Lower lobe of right lung (tissue), 2 donors: Measurements from ENCODE around the gene IKZF3. TPM values are rescaled to one million over a fixed set of nuclear protein-coding genes. Genes with fewer than 3 reads are reported as not detected.
A peak's percentile ranks its signal among the peaks of the same experiment; 100 is the strongest.

Experiments
- ATAC-seq, 2 donors: fragments of 200-7000 bp; cut with Tn5 transposase; one replicate each; pipeline ENCODE4 v1.9.1; 2020 to 2022; ENCODE audit warnings: mild to moderate bottlenecking in 2 of 2, moderate library complexity in 2 of 2
- DNase-seq: peaks from one replicate; pipeline ENCODE4 v3.0.0-alpha.2; 2020
- H3K27ac ChIP-seq: fragments of 200-600 bp; one replicate; pipeline ENCODE4 v1.8.0; 2022
- H3K27me3 ChIP-seq: fragments of 200-600 bp; one replicate; pipeline ENCODE4 v1.8.0; 2022; ENCODE audit warnings: low read depth
- H3K36me3 ChIP-seq: fragments of 200-600 bp; one replicate; pipeline ENCODE4 v1.8.0; 2022; ENCODE audit warnings: mild to moderate bottlenecking
- H3K4me1 ChIP-seq: fragments of 200-600 bp; one replicate; pipeline ENCODE4 v1.8.0; 2022
- H3K4me3 ChIP-seq: fragments of 200-600 bp; one replicate; pipeline ENCODE4 v1.8.0; 2022; ENCODE audit warnings: mild to moderate bottlenecking
- H3K9me3 ChIP-seq: fragments of 200-600 bp; one replicate; pipeline ENCODE4 v1.8.0; 2022
- intact Hi-C: fragments of 100-400 bp; cut with DNase I; formaldehyde crosslinking; loops from one replicate; pipeline ENCODE4 v1.11.0; 2022
- total RNA-seq: library from RNA; stranded (reverse); fragmentation: NEBNext Ultra II Directional; extraction: Animal tissue kit (Norgen Biotek cat#: 25700); gene quantifications from one replicate; pipeline ENCODE4 v1.2.1, GENCODE V29; 2021
- TF ChIP-seq, protein P1 (sequence below): fragments of 200-600 bp; IDR thresholded peaks from one replicate; pipeline ENCODE4 v1.8.0; 2022; ENCODE audit warnings: antibody characterized with exemption, mild to moderate bottlenecking
- donor health status: DM: no; HTN: yes; CAD: no; lungs with severe emphysema.

Gene IKZF3
- total RNA-seq, 1 donor from 2014 or later: 7.1 TPM

DNA sequence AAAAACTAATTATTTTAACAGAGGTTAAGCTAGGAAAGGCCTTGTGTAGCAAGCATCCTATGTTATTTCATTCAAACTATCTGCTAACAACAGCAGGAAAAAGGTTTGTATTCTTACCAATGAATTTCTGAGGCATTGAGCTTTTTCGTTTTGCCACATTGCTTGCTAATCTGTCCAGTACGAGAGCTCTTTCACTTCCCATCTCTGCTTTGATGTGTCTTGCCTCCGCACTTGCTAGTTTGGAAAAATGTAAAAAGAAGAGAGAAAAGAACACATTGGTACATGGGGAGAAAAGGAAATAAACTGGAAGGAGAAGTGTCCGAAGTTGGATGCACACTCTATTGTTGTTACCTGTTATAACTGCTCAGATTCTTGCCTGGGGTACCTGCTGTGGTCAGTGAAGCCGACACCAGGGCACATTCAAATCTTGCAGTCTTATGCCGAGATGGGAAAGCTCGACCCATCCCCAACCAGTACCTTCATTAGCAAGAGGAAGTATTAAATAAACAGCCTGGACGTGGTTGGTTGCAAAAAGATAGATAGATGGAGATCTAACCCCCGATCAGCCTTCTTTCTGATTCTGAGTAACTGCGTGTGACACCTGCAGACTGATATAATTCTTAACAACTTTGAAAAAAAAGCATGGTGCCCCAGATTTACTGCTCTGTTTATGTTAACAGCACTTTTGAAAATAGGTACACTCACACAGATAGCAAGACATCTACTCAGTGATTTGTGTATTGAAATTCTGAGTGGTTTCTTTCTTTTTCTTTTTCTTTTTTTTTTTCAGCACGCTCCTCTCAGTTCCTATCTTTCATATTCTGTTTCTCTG lies 86.4 kb downstream of the IKZF3 start:
- DNase-seq (no peak), ATAC-seq (no peak)
- intact Hi-C loops: no loop called here
- peaks cover 17% of the 10 kb centered on the region for H3K27me3 ChIP-seq
- H3K27ac ChIP-seq: peak overlapping the region; percentile 4
- no peaks in the 10 kb centered on the region for H3K36me3 ChIP-seq
- peaks cover 15% of the 10 kb centered on the region for H3K4me1 ChIP-seq
- H3K4me3 ChIP-seq: peak overlapping the region; percentile 36
- no peaks in the 10 kb centered on the region for H3K9me3 ChIP-seq
- TF ChIP-seq, protein P1, sequence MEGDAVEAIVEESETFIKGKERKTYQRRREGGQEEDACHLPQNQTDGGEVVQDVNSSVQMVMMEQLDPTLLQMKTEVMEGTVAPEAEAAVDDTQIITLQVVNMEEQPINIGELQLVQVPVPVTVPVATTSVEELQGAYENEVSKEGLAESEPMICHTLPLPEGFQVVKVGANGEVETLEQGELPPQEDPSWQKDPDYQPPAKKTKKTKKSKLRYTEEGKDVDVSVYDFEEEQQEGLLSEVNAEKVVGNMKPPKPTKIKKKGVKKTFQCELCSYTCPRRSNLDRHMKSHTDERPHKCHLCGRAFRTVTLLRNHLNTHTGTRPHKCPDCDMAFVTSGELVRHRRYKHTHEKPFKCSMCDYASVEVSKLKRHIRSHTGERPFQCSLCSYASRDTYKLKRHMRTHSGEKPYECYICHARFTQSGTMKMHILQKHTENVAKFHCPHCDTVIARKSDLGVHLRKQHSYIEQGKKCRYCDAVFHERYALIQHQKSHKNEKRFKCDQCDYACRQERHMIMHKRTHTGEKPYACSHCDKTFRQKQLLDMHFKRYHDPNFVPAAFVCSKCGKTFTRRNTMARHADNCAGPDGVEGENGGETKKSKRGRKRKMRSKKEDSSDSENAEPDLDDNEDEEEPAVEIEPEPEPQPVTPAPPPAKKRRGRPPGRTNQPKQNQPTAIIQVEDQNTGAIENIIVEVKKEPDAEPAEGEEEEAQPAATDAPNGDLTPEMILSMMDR: no peak

DNA sequence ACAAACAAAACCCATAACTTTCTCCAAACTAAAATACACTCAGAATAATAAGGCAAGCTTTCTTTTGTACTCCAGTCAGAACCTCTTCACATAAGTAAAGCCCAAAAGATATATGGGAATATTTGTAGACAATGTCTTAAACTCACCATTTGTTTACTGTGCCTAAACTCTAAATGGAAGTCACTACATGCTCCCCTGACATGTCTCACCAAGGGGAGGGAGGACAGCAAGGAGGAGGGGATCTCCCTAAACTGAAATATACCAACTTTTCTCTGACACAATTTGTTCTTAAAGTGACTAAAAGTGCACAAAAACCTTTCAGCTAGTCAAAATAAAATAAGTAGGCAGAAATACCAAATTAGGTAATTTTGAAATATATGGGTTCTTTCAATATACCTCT lies 87.9 kb downstream of the IKZF3 start:
- ATAC-seq (no peak), DNase-seq (no peak)
- Histone ChIP-seq H3K4me1 (peaks cover 6% of the 10 kb centered on the region), H3K4me3 (peak overlapping the region; percentile 36), H3K27ac (no peak overlapping the region), H3K36me3 (no peaks in the 10 kb centered on the region), H3K9me3 (no peaks in the 10 kb centered on the region), H3K27me3 (peaks cover 17% of the 10 kb centered on the region)
- intact Hi-C loops: no loop called here
- TF ChIP-seq, protein P1: no peak

DNA sequence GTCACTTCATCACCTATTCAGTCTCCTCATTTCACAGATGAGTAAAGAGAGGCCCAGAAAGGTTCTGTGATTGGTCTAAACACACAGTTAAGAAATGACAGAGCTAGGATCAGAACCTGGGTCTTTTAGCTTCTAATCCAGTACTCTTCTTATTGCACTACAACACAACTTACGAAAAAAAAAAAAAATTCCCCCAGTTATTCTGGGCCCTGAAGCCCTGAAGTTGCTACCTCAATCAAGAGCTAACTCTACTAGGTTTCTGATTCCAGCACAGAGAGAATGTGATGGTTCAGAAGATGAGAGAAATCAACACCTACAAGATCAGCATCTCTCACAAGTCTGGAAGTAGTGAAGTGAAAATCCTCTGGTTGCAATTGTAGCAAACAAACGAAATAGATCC lies 89.1 kb downstream of the IKZF3 start:
- TF ChIP-seq, protein P1: no peak
- H3K27ac ChIP-seq: no peak overlapping the region
- peaks cover 17% of the 10 kb centered on the region for H3K27me3 ChIP-seq
- H3K9me3 ChIP-seq: no peaks in the 10 kb centered on the region
- no peaks in the 10 kb centered on the region for H3K4me1 ChIP-seq
- DNase-seq: no peak
- no peak for ATAC-seq
- intact Hi-C loops: no loop called here
- no peaks in the 10 kb centered on the region for H3K36me3 ChIP-seq
- peak overlapping the region; percentile 36 for H3K4me3 ChIP-seq

DNA sequence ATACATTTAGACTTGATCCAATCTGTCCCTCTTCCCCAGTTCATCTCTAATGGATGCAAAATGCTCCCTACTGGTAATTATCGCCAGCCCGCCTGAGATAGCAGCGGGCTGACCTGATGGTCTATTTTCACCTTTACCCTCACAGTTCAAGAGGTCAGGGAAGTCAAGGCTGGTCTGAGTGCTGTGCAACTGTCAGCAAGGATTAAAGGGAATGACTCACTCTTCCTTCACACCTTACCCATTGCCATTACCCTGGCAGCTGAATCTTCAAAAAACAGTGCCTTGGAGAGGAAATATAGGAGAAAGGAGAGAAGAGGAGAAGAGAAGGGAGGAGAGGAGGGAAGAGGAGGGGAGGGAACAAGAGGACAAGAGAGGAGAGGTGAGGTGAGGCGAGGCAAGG lies 90.1 kb downstream of the IKZF3 start:
- intact Hi-C loops: no loop called here

DNA sequence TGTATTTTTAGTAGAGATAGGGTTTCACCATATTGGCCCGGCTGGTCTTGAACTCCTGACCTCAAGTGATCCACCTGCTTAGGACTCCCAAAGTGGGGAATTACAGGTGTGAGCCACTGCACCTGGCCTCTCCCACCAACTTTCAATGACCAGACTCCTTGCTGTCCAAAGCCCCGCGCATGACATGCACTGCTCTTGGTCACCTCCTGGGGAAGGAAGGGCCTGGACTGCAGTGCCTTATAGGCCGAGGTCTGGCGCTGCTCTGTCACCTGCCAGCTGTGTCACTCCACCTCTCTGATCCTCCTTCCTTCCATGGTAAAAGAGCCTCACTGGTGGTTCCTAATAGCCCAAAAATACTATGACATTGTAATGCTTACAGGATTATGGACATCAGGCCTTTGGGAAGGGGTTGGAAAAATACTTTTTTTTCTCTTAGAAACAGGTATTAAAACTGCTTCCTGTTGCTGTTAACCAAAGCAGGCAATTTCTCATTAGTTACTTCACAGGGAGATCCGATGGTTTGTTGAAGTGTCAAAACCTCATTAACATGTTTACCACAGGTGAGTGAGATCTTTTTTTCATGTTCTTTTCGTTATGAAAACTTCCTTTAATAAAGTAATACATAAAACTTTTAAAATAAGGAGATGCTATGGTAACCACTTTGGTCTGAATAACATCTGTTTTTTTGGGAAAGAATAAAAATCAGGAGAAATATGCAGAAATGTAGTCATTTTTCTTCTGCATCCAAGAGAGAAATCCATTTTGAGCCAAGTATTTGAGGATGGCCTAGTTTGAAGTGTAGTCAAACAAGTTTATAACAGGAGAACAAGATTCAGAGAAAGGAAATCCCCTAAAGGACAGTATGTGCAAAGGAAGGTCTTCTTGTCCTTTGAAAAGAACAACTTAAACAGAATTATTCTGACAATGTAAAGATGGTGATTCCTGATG lies 90.9 kb downstream of the IKZF3 start:
- H3K36me3 ChIP-seq: no peaks in the 10 kb centered on the region
- ATAC-seq (no peak), DNase-seq (no peak)
- H3K9me3 ChIP-seq: no peaks in the 10 kb centered on the region
- no peaks in the 10 kb centered on the region for H3K4me1 ChIP-seq
- TF ChIP-seq, protein P1: no peak
- H3K27ac ChIP-seq: peak overlapping the region; percentile 34
- no peak overlapping the region for H3K4me3 ChIP-seq
- intact Hi-C loops: no loop called here
- peaks cover 12% of the 10 kb centered on the region for H3K27me3 ChIP-seq

More for the DNA sequence above, 90.1 kb downstream of the IKZF3 start:
- TF ChIP-seq, protein P1: no peak
- Histone ChIP-seq H3K36me3 (no peaks in the 10 kb centered on the region), H3K27me3 (peaks cover 15% of the 10 kb centered on the region), H3K27ac (peak overlapping the region; percentile 6), H3K9me3 (no peaks in the 10 kb centered on the region), H3K4me1 (no peaks in the 10 kb centered on the region), H3K4me3 (no peak overlapping the region)
- DNase-seq (no peak), ATAC-seq (no peak)
